SJSA1 (cell line): ENCODE measurements around the gene ZSCAN20. TPM values are rescaled to one million over a fixed set of nuclear protein-coding genes. Genes with fewer than 3 reads are reported as not detected.

Source experiments
- DNase-seq, 2 experiments: peaks; one replicate each; pipeline ENCODE4 v3.0.0-alpha.2; 2015 to 2020; ENCODE audit warnings: low spot score in 2 of 2, low read depth in 1 of 2
- H3K27ac ChIP-seq: fragments of 250-450 bp; sonication (Bioruptor Pico); 2 replicates; pipeline ENCODE4 v1.5.1; 2020; ENCODE audit warnings: mild to moderate bottlenecking, moderate library complexity
- H3K27me3 ChIP-seq: fragments of 250-450 bp; sonication (Bioruptor Pico); replicated peaks from 2 replicates; pipeline ENCODE4 v1.5.1; 2020; ENCODE audit warnings: mild to moderate bottlenecking, moderate library complexity
- H3K36me3 ChIP-seq: fragments of 250-450 bp; sonication (Bioruptor Pico); 2 replicates; pipeline ENCODE4 v1.5.1; 2020; ENCODE audit warnings: mild to moderate bottlenecking
- H3K4me1 ChIP-seq: fragments of 250-450 bp; sonication (Bioruptor Pico); replicated peaks from 2 replicates; pipeline ENCODE4 v1.6.1; 2021; ENCODE audit warnings: mild to moderate bottlenecking
- H3K4me3 ChIP-seq: fragments of 250-450 bp; sonication (Bioruptor Pico); 2 replicates; pipeline ENCODE4 v1.5.1; 2020; ENCODE audit warnings: mild to moderate bottlenecking
- H3K9me3 ChIP-seq: fragments of 250-450 bp; sonication (Bioruptor Pico); replicated peaks from 2 replicates; pipeline ENCODE4 v1.5.1; 2020; ENCODE audit warnings: mild to moderate bottlenecking
- total RNA-seq: library from RNA; depleted of rRNA; stranded (reverse); fragments of >200 nt; shearing (Covaris generic); gene quantifications from 2 replicates; pipeline ENCODE4 v1.2.3, GENCODE V29; 2014

Gene ZSCAN20
- total RNA-seq, 1 experiment from 2014 or later = 5.3 TPM

DNA sequence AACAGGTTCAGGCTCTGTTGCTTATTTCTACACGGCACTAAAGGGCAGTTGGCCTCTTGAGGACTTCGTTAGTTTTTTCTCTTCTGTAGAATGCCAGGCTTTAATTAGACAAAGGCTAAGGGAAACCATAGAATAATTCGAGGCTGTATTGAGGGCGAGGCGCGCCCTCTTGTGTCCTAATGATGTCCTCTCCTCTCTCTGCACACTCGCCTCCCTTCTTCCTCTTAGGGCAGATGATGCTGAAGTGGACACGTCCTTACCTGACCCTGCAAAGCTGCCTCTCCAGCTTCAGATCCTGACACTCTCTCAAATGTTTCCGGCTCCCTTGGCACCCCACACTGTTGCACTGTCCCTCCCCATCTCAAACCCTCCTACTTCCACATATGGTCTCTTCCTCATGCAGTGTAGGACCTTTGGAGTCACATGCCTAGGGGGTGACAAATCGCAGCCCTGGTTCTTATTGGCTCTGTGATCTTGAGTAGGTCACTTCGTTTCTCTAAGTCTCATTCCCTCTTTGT is 1.9 kb upstream of the ZSCAN20 start:
- Histone ChIP-seq H3K27ac (no peak overlapping the region), H3K36me3 (no peaks in the 10 kb centered on the region; the same call in 1 of the 2 replicates), H3K4me3 (no peak overlapping the region)

DNA sequence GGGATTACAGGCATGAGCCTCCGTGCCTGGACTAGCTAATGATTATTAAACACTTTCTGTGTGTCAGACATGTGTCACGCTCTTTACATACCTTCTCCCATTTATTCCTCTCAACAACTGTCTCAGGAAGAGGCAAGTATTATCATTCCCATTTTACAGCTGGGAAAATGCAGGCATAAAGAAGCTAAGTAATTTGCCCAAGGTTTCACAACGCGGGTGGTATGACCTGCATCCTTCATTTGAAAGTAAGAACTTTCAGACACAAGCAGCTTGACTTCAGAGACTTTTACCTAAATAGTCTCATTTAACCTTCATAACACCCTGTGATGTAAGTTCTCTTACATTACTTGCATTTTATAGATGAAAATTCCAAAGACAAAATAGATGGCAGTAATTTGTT is 1.0 kb upstream of the ZSCAN20 start:
- H3K27ac ChIP-seq = no peak overlapping the region
- peaks cover 21% of the 10 kb centered on the region for H3K4me1 ChIP-seq
- no peaks in the 10 kb centered on the region for H3K9me3 ChIP-seq
- H3K36me3 ChIP-seq = no peaks in the 10 kb centered on the region; the same call in 1 of the 2 replicates
- H3K27me3 ChIP-seq = no peaks in the 10 kb centered on the region
- no peak overlapping the region for H3K4me3 ChIP-seq
- no peak for DNase-seq

More for the DNA sequence above, 1.9 kb upstream of the ZSCAN20 start:
- Histone ChIP-seq H3K4me1 (peaks cover 21% of the 10 kb centered on the region), H3K9me3 (no peaks in the 10 kb centered on the region), H3K27me3 (no peaks in the 10 kb centered on the region)
- DNase-seq = peak; percentile 70 to 83

DNA sequence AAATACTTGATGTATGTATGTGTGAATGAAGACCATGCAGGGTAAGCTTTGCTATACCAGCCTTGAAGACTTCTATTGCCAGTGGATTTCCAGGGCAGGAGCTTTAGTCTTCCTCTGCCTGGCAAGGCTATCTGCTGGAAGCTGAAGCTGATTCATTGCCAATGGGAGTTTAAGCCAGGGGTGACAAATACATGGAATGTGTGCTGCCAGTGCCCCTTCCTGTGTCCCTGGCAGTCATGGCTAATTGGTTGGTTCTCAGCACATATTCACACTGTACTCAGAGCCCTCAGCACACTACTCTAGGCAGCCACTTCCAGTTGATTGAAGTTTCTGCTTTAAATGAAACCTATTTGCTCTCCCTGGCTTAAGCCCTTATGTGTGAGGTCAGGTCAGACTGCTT is 1.5 kb downstream of the ZSCAN20 start:
- no peak for DNase-seq
- Histone ChIP-seq H3K27ac (no peak overlapping the region), H3K4me3 (no peak overlapping the region), H3K4me1 (peaks cover 16% of the 10 kb centered on the region), H3K9me3 (no peaks in the 10 kb centered on the region), H3K36me3 (no peaks in the 10 kb centered on the region; the same call in 1 of the 2 replicates), H3K27me3 (no peaks in the 10 kb centered on the region)

DNA sequence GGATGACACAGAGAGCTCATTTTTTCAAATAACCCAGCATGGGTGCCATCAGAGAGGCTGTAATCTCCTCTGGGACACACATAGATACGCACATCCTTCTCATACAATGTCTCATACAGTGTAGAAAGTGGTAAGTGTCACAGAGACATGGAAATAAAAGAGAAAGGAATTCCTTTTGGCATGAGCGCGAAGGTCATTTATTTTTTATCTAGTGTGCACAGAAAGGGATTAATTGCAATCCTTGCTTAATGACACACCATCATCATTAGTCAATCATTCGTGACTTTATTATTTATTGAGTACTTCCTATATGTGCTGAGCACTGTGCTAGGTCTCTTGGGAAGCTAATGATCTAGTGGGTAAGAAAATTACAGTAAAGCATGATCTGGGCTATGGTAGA is 5.0 kb downstream of the ZSCAN20 start:
- H3K4me3 ChIP-seq = no peak overlapping the region
- H3K27ac ChIP-seq = no peak overlapping the region
- H3K9me3 ChIP-seq = no peaks in the 10 kb centered on the region
- H3K36me3 ChIP-seq = peaks cover 18% of the 10 kb centered on the region
- DNase-seq = no peak
- peaks cover 6% of the 10 kb centered on the region; the same call in 1 of the 2 replicates for H3K4me1 ChIP-seq
- H3K27me3 ChIP-seq = no peaks in the 10 kb centered on the region

DNA sequence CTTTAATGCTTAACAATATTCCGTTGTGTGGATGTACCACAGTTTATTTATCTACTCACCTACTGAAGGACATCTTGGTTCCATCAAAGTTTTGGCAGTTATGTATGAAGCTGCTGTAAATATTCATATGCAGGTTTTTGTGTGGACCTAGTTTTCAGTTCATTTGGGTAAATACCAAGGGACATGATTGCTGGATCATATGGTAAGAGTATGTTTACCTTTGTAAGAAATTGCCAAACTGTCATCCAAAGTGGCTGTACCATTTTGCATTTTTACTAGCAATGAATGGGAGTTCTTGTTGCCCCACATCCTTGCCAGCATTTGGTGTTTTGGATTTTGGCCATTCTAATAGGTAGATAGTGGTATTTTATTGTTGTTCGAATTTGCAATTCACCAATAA is 10.0 kb downstream of the ZSCAN20 start:
- Histone ChIP-seq H3K9me3 (no peaks in the 10 kb centered on the region), H3K36me3 (peaks cover 33% of the 10 kb centered on the region), H3K27ac (no peak overlapping the region), H3K4me3 (no peak overlapping the region), H3K4me1 (no peaks in the 10 kb centered on the region), H3K27me3 (no peaks in the 10 kb centered on the region)
- no peak for DNase-seq

DNA sequence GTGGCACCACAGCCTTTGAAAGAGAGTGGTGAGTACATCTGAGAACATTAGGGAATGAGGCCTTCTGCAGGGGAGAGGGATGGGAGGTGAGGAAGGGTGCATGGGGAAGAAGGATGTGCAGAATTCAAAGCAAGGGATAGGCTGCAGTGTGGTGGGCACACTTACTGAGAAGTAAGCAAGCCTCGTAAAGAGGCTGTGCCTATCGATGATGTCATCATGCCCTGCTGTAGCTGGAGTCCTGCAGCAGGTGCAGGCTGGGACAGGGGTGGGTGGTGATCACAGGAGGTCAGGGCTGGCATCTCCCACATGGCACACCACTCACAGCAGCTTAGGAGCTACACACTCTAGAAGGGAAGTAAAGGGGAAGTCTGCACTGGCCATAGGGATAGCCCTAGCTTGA is 16.2 kb downstream of the ZSCAN20 start:
- no peak for DNase-seq
- H3K9me3 ChIP-seq = peaks cover 5% of the 10 kb centered on the region
- H3K27me3 ChIP-seq = no peaks in the 10 kb centered on the region
- no peak overlapping the region for H3K4me3 ChIP-seq
- no peaks in the 10 kb centered on the region for H3K4me1 ChIP-seq
- H3K27ac ChIP-seq = no peak overlapping the region
- peaks cover 66% of the 10 kb centered on the region for H3K36me3 ChIP-seq

DNA sequence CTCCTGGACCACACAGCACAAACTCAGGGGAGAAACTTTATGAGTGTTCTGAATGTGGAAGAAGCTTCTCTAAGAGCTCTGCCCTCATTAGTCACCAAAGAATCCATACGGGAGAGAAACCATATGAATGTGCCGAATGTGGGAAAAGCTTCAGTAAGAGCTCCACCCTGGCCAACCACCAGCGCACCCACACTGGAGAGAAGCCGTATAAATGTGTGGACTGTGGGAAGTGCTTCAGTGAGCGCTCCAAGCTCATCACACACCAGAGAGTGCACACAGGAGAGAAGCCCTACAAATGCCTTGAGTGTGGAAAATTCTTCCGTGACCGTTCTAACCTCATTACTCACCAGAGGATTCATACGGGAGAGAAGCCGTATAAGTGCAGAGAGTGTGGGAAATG is 22.5 kb downstream of the ZSCAN20 start:
- no peak for DNase-seq
- peaks cover 36% of the 10 kb centered on the region for H3K9me3 ChIP-seq
- H3K36me3 ChIP-seq = peaks cover 61% of the 10 kb centered on the region
- no peak overlapping the region for H3K27ac ChIP-seq
- no peaks in the 10 kb centered on the region for H3K27me3 ChIP-seq
- no peaks in the 10 kb centered on the region for H3K4me1 ChIP-seq
- H3K4me3 ChIP-seq = no peak overlapping the region

DNA sequence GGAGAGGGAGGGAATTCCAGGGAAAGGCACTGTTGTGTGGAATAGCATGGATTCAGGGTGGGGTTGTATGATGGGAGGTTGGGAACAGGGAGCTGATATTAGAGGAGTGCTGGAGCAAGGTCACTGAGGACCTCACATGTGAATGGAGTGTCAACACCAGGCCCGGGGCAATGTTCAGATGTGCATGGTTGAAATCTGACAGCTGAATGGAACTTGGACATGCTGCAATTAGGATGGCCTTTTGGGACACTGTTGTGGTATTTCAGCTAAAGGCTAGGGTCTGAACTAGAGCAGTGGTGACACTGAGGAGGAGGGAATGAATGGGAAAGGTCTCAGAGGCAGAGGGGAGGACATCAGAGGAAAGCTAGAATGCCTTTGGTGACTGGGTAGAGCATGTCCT is 25.0 kb downstream of the ZSCAN20 start:
- Histone ChIP-seq H3K4me1 (no peaks in the 10 kb centered on the region), H3K27me3 (no peaks in the 10 kb centered on the region), H3K9me3 (peaks cover 36% of the 10 kb centered on the region), H3K36me3 (peaks cover 37% of the 10 kb centered on the region), H3K4me3 (no peak overlapping the region), H3K27ac (no peak overlapping the region)
- DNase-seq = no peak

DNA sequence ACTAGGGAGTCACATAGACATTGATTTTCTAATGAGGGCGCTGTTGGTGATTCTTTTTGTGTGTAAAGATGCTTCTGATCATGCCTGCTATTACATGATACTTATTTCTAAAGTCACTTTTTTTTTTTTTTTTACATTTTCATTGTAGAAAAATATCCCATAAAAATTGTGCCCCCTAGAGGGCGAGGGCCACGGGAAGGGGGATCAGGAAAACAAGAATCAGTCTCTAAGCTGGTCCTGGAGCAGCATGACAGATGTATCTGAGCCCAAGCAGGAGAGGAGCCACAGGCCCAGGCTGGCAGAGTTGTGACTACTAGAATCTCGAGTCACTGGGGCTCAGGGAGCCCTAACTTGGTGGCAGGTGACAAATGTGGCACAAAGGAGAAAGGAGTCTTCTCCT is 28.1 kb downstream of the ZSCAN20 start:
- peaks cover 9% of the 10 kb centered on the region for H3K36me3 ChIP-seq
- H3K9me3 ChIP-seq = peaks cover 13% of the 10 kb centered on the region
- H3K4me1 ChIP-seq = no peaks in the 10 kb centered on the region
- DNase-seq = no peak
- no peak overlapping the region for H3K4me3 ChIP-seq
- H3K27ac ChIP-seq = no peak overlapping the region
- no peaks in the 10 kb centered on the region for H3K27me3 ChIP-seq

DNA sequence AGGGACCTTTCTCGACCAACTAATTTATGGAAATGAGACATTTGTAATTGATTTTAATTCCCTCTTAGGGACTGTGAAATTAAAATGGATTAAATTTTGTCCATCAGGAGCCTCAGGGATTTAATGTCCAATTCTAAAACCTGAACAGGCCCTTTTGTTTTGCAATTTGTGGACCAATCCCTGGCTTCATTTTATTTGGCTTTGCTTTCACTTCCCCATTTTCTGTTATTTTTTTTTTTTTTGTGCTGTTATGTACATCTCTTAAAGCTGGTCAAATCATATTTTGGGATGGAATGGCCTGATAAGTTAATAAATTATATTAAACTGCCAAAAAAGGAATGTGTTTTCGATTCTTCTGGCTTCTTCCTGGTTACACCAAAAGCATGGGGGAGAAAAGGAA is 28.9 kb downstream of the ZSCAN20 start:
- no peak for DNase-seq
- H3K9me3 ChIP-seq = peaks cover 5% of the 10 kb centered on the region
- H3K4me3 ChIP-seq = no peak overlapping the region
- H3K27ac ChIP-seq = no peak overlapping the region
- peaks cover 1% of the 10 kb centered on the region; the same call in 1 of the 2 replicates for H3K36me3 ChIP-seq
- H3K27me3 ChIP-seq = no peaks in the 10 kb centered on the region
- H3K4me1 ChIP-seq = no peaks in the 10 kb centered on the region

DNA sequence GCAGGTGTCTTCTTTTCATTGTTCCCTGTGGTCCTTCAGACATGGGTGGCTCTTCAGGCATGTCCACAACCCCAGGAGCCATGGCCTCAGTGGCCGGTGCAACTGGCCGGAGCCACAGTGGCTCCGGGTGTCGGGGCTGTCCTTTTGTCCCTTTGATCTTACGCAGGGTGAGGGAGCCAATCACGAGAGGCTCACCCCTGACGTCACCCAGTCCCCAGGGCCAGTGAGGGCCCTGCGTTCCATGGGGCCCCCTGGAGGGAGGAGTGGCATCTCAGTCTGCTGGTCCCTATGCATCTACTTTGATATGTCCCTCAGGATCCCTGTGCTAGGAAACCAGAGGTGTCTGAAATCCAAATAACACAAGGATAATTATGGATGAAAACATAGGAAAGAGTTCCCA is 29.3 kb downstream of the ZSCAN20 start:
- no peak for DNase-seq
- no peak overlapping the region for H3K27ac ChIP-seq
- no peaks in the 10 kb centered on the region; the same call in 1 of the 2 replicates for H3K36me3 ChIP-seq
- H3K9me3 ChIP-seq = peaks cover 2% of the 10 kb centered on the region
- H3K4me1 ChIP-seq = no peaks in the 10 kb centered on the region
- H3K4me3 ChIP-seq = no peak overlapping the region
- H3K27me3 ChIP-seq = no peaks in the 10 kb centered on the region

DNA sequence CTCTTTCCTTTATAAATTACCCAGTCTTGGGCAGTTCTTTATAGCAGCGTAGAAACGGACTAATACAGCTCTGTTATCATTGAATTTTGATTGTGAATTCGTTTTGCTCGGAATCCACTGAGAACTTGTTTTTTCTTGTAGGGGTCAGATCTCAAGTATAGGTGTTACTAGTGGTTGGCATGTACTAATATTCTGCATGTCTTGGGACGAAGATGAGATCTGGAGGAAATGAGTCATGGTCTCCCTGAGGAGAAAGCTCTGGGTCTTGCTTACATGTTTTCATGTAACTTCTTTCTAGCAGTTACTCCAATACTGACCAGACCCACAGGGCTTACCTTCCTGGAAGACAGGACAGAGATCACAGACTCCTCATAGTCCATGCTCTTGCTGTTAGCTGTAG is 30.3 kb downstream of the ZSCAN20 start:
- Histone ChIP-seq H3K27me3 (no peaks in the 10 kb centered on the region), H3K36me3 (no peaks in the 10 kb centered on the region), H3K9me3 (no peaks in the 10 kb centered on the region), H3K4me1 (no peaks in the 10 kb centered on the region), H3K4me3 (no peak overlapping the region), H3K27ac (no peak overlapping the region)
- no peak for DNase-seq

DNA sequence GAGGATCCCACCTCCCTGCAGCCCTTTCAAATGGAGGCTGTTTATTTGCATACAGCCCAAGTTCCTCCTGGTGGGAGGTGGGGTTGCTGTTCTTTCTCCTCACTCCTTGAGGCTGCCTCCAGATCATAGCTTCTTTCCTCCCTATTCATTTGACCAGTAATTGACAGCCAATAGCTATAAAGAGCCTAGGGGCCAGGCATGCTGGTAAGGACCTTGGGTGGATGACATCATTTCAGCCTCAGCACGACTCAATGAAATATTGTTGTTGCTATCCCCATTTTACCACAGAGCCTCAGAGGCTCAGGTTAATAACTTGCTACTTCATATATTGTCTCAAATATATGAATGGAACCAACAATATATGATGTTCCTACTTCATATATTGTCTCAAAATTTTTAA is 31.1 kb downstream of the ZSCAN20 start:
- H3K27ac ChIP-seq = no peak overlapping the region
- no peaks in the 10 kb centered on the region for H3K9me3 ChIP-seq
- H3K4me1 ChIP-seq = no peaks in the 10 kb centered on the region
- no peaks in the 10 kb centered on the region for H3K36me3 ChIP-seq
- DNase-seq = no peak
- H3K4me3 ChIP-seq = no peak overlapping the region
- no peaks in the 10 kb centered on the region for H3K27me3 ChIP-seq

DNA sequence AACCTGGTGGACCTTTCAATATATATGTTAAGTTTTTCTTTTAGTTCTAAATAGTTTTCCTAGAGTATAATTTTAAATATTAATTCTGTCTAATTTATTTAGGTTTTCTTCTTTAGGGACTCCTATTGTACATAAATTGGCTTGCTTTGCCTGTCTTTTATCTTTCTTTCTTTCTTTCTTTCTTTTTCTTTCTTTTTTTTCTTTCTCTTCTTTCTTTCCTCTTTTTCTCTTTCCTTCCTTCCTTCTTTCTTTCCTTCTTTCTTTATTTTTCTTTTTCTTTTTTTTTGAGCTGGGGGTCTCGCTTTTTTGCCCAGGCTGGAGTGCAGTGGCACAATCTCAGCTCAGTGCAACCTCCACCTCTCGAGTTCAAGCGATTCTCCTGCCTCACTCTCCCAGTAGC is 35.2 kb downstream of the ZSCAN20 start:
- Histone ChIP-seq H3K9me3 (no peaks in the 10 kb centered on the region), H3K4me1 (no peaks in the 10 kb centered on the region), H3K4me3 (no peak overlapping the region), H3K36me3 (no peaks in the 10 kb centered on the region), H3K27ac (no peak overlapping the region), H3K27me3 (no peaks in the 10 kb centered on the region)
- DNase-seq = no peak

DNA sequence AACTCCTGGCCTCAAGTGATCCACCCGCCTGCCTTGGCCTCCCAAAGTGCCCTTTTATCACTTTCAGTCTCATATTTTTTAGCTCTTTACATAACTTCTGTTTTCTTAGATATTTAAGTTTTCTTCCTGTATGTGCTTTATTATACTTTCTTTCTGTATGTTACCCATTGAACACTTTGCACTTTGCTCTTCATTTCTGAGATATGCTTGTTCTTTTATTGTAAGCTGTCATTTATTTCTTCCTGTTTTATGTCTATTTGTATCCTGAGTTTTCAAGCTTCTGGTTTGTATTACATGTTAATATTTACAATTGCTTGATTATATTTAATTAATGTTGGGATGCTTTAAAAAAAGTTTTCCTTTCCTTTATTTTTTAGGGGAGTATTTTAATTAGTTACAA is 35.7 kb downstream of the ZSCAN20 start:
- Histone ChIP-seq H3K36me3 (no peaks in the 10 kb centered on the region), H3K27me3 (no peaks in the 10 kb centered on the region), H3K4me3 (no peak overlapping the region), H3K27ac (no peak overlapping the region), H3K9me3 (no peaks in the 10 kb centered on the region), H3K4me1 (no peaks in the 10 kb centered on the region)
- no peak for DNase-seq
